ENCODE results near the gene MAPK4.
"Not testable (repeated sequence)": the region's sequence is repeated elsewhere in the genome, so short reads cannot be mapped to it uniquely, and the experiment has no call there.

The MAPK4 gene

DNA sequence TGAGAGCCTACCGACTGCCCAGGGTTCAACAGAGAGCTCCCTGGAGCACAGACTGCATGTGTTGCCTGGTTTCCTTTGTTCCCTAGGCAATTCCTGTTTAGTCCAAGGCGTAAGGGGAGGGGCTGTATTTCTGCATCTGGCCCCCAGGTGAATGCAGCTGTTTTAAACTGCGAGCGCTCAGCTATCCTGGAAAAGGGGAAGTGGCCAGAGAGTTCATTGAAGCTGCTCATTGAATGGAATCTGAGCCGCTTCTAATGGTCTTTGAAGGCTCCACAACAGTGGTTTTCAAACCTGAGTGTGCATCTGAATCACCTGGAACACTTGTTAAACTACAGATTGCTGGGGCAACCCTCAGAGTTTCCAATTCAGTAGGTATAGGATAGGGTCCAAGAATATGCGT, 18.1 kb downstream of the MAPK4 start:
- peak; percentile 19 for DNase-seq (ENCODE audit: low spot score)

DNA sequence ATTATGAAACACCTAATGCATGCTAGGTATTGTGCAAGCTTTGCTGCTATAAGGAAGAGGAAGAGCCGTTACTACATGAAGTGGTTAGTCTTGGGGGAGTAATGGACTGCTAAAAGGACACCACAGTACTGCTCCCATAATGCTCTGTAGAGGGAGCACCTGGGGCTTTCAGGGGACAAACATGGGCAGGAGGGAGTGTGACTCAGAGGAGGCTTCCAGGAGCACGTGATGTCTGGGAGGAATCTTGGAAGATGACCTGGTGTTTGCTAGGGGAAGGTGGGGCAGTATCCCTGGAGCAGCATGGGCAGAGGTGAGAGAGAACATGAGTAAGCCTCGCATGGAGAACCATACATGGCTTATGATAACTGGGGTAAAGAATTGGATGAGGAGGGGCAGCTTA, 18.8 kb downstream of the MAPK4 start:
- no peak for DNase-seq (ENCODE audit: low spot score)

- DNase-seq (ENCODE audit: low spot score): no peak
These were observed 19.3 kb downstream of the MAPK4 start for GRCh38 chr18:50579061-50579774.

DNA sequence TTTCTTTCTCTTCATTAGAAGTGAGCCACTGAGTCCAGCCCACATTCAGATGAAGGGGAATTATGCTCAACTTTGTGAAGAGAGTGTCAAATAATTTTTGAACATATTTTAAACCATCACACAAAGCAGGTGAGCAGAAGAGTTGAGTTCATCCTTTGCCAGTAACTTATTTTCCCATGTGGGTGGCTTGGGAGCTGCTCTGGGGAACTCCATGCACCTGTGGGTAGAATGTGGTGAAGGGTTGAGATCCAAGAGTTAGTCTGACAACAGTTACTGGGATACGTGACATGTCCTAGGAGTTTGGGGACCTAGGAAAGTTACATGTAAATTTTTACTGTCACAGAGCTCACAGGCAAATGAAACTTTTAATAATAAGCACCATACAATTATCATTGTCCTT, 21.6 kb downstream of the MAPK4 start:
- no peak for DNase-seq (ENCODE audit: low spot score)

GRCh38 chr18:50582500-50582899, 22.6 kb downstream of the MAPK4 start:
- DNase-seq (ENCODE audit: low spot score): no peak

GRCh38 chr18:50586710-50587109, 26.8 kb downstream of the MAPK4 start:
- DNase-seq (ENCODE audit: low spot score): peak; percentile 14

DNA sequence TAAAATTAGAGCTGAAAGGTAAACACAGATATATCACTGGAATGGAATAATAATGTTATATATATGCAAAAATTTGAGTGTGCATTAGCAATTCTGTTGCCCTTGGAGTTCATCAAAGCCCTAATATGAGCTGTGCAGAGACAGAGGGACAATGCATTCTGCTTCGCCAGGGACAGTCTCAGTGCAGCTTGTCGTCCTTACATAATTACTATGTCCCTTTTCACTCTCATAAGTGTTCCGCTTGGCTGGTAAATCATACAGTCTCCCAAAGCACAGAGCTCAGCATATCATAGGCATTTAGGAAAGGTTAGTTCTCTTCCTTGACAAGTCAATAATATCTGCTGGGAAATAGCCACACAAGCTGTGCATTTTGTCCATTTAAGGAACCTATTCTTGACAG, 30.7 kb downstream of the MAPK4 start:
- no peak for DNase-seq (ENCODE audit: low spot score)

GRCh38 chr18:50594012-50594411, 34.1 kb downstream of the MAPK4 start:
- no peak for DNase-seq (ENCODE audit: low spot score)

DNA sequence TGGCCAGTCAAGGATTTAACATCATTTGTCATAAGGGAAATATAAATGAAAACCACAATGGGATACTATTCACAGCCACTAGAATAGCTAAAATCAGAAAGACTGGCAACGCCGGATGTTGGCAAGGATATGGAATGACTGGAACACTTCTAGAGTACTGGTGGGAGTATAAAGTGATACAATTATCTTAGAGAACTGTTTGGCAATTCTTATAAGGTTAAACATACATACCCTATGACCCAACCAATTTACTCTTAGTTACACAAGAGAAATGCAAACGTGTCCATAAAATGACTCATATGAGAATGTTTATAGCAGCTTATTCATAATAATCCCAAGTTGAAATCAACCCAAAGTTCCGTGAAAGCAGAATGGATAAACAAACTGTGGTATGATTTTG, 35.1 kb downstream of the MAPK4 start:
- DNase-seq (ENCODE audit: low spot score): no peak

DNA sequence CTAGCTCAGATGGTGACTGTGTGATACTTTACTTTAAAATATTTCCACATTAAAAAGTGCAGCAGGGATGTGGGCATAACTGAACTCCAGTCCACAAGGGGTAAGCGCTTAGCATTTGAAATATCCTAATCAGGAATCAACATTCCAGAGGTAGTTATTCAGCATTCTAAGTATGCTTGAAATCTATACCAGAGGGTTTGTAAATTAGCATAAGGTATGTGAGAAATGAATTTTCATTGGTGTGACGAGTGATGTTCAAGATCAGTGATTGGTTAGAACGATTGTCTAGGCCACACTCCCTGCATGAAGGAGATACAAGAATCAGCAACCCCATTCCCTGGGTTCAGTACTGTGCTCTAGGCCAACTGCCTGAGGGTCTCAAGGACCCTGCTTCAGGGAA, 42.6 kb downstream of the MAPK4 start:
- no peak for DNase-seq (ENCODE audit: low spot score)

GRCh38 chr18:50606609-50607008, 46.7 kb downstream of the MAPK4 start:
- DNase-seq (ENCODE audit: low spot score): no peak

DNA sequence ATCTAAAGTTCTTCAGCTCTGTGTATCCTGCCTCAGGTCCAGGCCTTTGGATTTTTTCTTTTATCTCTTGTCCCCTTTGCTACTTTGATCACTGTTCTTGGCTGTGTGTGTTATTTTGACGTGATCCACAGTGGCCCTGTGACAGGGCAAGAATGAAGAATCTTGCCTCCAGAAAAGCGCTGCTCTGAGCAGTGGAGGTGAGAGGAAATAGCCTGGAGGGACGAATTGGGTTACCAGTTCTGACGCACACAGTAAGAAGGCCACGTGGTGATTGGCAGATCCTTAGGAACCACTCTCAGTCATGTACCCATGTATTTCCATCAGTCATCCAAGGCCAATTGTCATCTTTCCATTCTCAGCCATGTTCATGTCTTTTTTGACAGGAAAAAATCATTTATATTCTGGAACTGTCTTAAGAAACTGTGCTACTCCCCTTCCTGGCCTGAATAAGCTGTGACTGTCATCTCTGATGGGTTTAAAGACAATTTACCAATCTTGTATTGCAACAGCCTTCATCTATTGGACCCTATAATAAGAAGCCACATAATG, 47.6 kb downstream of the MAPK4 start:
- DNase-seq (ENCODE audit: low spot score): no peak

- DNase-seq (ENCODE audit: low spot score): not testable (repeated sequence)
These were observed 49.3 kb downstream of the MAPK4 start for GRCh38 chr18:50609171-50609570.

DNA sequence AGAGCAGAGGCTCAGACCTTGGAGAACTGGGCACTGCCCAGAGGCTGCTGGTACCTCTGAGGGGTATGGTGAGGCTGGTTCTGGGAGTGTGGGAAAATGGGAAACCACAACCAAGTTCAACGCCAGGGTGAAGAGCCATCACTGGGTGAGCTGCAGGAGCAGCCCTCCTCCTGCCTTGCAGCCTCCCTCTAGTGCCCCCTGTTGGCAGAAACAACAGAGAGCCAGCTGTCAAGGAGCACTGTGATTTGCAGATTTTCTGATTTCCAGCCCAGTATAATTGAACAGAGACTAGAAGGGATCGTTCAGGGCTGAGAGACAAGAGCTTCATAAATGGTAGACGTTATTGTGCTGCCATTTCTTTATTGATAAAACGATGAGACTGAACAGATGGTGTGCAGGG, 50.5 kb downstream of the MAPK4 start:
- DNase-seq (ENCODE audit: low spot score): peak; percentile 23

DNA sequence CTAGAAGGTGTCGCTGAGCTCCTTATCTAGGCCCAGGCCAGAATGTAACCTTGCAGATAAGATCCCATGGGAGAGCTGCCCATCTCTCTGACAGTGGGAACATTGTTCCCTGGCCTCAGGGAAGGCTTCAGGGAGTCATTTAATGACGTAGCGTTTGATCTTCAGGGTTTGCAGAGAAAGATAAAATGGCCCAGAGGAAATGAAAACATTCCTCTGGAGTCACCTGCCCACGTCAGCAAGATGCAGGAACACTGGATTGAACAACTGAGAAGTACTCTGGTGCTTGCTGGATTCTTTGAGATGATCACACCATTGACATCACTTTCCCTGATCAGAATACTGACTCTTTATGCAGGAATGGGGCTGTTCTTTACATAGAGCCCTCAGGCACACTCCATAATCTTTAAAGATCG, 51.6 kb downstream of the MAPK4 start:
- DNase-seq (ENCODE audit: low spot score): no peak

- DNase-seq (ENCODE audit: low spot score): no peak
These were observed 55.0 kb downstream of the MAPK4 start for GRCh38 chr18:50614838-50615237.

GRCh38 chr18:50616484-50617048, 56.7 kb downstream of the MAPK4 start:
- no peak for DNase-seq (ENCODE audit: low spot score)

DNA sequence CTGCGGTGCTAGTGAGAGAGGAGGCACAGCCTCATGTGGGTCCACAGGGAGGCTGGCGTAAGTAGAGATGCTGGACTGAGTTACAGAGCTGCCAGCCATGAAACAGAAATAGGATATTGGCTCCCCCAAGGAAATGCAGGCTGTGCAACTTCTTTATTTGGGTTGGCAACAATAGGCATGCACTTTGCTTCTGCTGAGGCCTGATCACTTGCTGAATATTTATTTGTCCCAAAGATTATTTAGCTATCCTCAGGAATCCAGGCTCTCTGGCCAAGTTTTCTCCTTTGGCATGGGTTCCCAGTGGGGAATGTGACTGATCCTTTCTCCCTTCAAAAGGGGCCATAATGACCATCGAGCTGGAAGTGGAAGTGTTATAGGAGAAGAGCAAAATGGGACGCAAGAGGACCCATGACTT, 60.0 kb downstream of the MAPK4 start:
- DNase-seq (ENCODE audit: low spot score): no peak

GRCh38 chr18:50620319-50620718, 60.4 kb downstream of the MAPK4 start:
- no peak for DNase-seq (ENCODE audit: low spot score)

DNA sequence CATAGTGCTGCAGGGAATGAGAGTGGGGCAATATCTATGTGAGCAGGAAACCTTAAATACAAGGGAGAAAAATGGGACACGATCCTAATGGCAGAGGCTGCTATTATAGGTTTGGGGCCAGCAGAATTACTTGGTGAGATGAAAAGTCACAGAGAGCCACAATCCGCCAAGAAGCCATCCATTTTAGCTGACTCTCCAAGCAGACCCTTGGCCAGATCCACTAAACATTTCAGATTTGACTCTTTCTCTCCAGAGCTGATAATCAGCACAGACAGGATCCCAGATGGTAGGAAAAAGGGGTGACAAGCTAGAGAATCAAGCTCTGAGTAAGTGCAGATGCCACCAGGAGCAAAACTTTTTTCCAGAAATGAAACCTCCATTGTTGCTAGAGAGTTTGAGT, 61.5 kb downstream of the MAPK4 start:
- DNase-seq (ENCODE audit: low spot score): no peak

- no peak for DNase-seq (ENCODE audit: low spot score)
These were observed 62.4 kb downstream of the MAPK4 start for GRCh38 chr18:50622320-50622719.

DNA sequence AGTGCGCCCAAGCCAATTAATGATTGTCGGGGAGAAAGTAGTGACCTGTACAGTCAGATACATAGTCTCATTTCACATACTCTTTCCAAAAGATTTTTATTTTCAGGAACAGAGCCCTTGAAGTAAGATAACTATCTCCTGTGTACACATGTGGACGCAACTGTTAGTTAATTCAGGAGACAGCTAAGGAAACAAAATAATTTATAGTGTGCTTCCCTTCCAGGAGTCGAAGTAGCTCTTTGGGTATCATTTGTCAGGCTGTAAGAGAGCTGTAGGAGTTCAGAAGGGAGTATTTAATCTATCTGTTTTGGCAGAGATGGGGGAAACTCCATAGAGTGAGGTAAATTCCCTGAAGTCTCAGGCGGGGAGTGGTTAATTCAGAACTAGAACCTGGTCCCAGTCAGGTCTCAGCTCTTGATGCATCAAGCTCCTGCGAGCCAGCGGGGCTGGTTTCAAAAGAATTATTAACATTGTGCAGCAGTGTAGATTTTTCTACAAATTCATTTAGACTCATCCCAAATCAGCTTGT, 63.0 kb downstream of the MAPK4 start:
- DNase-seq (ENCODE audit: low spot score): no peak

GRCh38 chr18:50623694-50624352, 63.9 kb downstream of the MAPK4 start:
- DNase-seq (ENCODE audit: low spot score): no peak
